Kidney (tissue), 14 donors: ENCODE data around the gene LCA5. TPM values are rescaled to one million over a fixed set of nuclear protein-coding genes. Genes with fewer than 3 reads are reported as not detected.

Experiments
- DNase-seq, 5 donors: peaks; one replicate each; pipeline ENCODE4 v3.0.0-alpha.2; 2013 to 2020
- FAIRE-seq: peaks from 2 replicates; lab custom pipeline; 2012; peaks lifted over from hg19 to GRCh38; lab: Jason Lieb, UNC
- H3K27ac ChIP-seq, 2 donors: one replicate each; pipeline ENCODE4 v1.7.0; 2013; ENCODE audit warnings: low read depth in 2 of 2, low read length in 2 of 2, inconsistent platforms in 1 of 2
- H3K27me3 ChIP-seq: one replicate; pipeline ENCODE4 v1.7.1; 2013; ENCODE audit warnings: low read length, inconsistent platforms; ENCODE audit not compliant: control insufficient read depth, insufficient read depth
- H3K36me3 ChIP-seq, 3 donors: one replicate each; pipeline versions ENCODE4 v1.7.0 to v1.7.1; 2013; ENCODE audit warnings: low read length in 3 of 3, control low read depth in 1 of 3, inconsistent platforms in 1 of 3; ENCODE audit not compliant: insufficient read depth in 3 of 3, control insufficient read depth in 2 of 3
- H3K4me1 ChIP-seq, 3 donors: one replicate each; pipeline versions ENCODE4 v1.7.0 to v1.7.1; 2013; ENCODE audit warnings: low read length in 3 of 3, inconsistent platforms in 1 of 3, low read depth in 1 of 3; ENCODE audit not compliant: control insufficient read depth in 2 of 3, insufficient read depth in 2 of 3
- H3K4me3 ChIP-seq, 3 donors: one replicate each; pipeline versions ENCODE4 v1.7.0 to v1.8.1; 2013; ENCODE audit warnings: low read length in 3 of 3, control low read depth in 1 of 3, inconsistent platforms in 1 of 3
- H3K9ac ChIP-seq, 3 donors: one replicate each; pipeline versions ENCODE4 v1.7.0 to v1.7.1; 2013; ENCODE audit warnings: low read length in 3 of 3, control low read depth in 1 of 3, inconsistent platforms in 1 of 3
- H3K9me3 ChIP-seq, 3 donors: one replicate each; pipeline versions ENCODE4 v1.7.0 to v1.7.1; 2013; ENCODE audit warnings: low read length in 3 of 3, control low read depth in 1 of 3, inconsistent platforms in 1 of 3; ENCODE audit not compliant: control insufficient read depth in 2 of 3, insufficient read depth in 1 of 3
- CTCF ChIP-seq: IDR thresholded peaks from 3 replicates; pipeline ENCODE4 v1.5.1; 2012; ENCODE audit warnings: mild to moderate bottlenecking, moderate library complexity, borderline replicate concordance; ENCODE audit not compliant: insufficient read depth; ENCODE audit errors: extremely low read depth
- intact Hi-C: fragments of 100-400 bp; cut with DNase I; formaldehyde crosslinking; loops from one replicate; pipeline ENCODE4 v1.11.1; 2022
- polyA plus RNA-seq: library from polyadenylated mRNA; stranded (reverse); fragments of 350-450 nt; fragmentation: Illumina TruSeq; extraction: RNeasy Lipid Tissue Mini Kit (QIAGEN cat#74804); gene quantifications from one replicate; pipeline ENCODE4 v1.2.3, GENCODE V29; 2014; ENCODE audit warnings: low read depth, low replicate concordance; ENCODE audit not compliant: insufficient read depth
- total RNA-seq: library from RNA; stranded (reverse); fragmentation: NEBNext Ultra II Directional; extraction: Animal tissue kit (Norgen Biotek cat#: 25700); gene quantifications from one replicate; pipeline ENCODE4 v1.2.1, GENCODE V29; 2021
- donor health status: control.
- donor health status: control.
- donor health status: control.
- donor health status: control.
- donor health status: control.
- donor health status: DM: yes; HTN: yes; CAD: no.
- donor health status: Normal renal cell carcinoma (clear cell type).

The LCA5 gene
- total and polyA plus RNA-seq, 2 donors from 2014 or later = 2.0 to 4.8 TPM

DNA sequence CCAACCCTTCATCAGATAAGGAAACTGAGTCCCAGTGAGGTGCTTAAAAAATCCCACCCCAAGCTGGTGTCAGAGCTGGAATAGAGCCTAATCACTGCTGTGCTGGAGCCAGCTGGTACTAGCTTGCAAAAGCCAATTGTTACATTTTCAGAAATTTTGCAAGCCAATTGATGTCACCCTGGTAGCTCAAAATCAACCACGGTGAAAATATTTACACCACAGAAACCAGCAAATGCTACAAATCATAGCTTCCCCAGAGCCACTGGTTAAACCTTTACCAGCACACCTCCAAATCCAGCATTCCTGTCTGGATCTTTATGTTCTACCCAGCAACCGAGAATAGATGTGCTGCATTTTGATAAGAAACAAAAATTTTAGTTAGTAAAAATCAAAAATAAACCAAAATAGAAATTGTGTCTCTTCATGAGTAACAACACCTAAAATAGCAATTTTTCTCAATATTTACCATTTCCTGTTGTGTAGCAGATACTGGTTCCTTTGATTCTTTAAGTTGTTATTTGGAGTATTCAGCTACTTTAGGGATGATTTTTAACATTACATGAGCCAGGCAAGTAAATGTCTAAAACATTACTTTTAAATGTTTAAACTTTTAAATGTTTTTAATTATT is 7.2 kb upstream of the LCA5 start:
- no peak for TF ChIP-seq CTCF
- FAIRE-seq (no peak), DNase-seq (peak in 1 of 5 donors; percentile 20)
- intact Hi-C loops = no loop called here
- Histone ChIP-seq H3K9me3 (no peaks in the 10 kb centered on the region), H3K27ac (peak overlapping the region; percentile 26 to 74), H3K4me1 (peaks cover 6 to 19% (median 8%) of the 10 kb centered on the region in 3 donors), H3K9ac (peak overlapping the region; percentile 25 to 48 (median 48)), H3K36me3 (no peaks in the 10 kb centered on the region), H3K27me3 (no peaks in the 10 kb centered on the region), H3K4me3 (peak overlapping the region; percentile 45 to 57 (median 50))

GRCh38 chr6:79543886-79544285 is 6.7 kb upstream of the LCA5 start:
- FAIRE-seq = no peak
- no peak for TF ChIP-seq CTCF
- Histone ChIP-seq H3K4me1 (peaks cover 6 to 19% (median 8%) of the 10 kb centered on the region in 3 donors), H3K27me3 (no peaks in the 10 kb centered on the region), H3K27ac (peak overlapping the region; percentile 26 to 74), H3K9ac (peak overlapping the region in 1 of 3 donors; percentile 48), H3K4me3 (no peak overlapping the region), H3K9me3 (no peaks in the 10 kb centered on the region), H3K36me3 (no peaks in the 10 kb centered on the region)
- no peak for DNase-seq
- intact Hi-C loops = no loop called here

- Histone ChIP-seq H3K4me3 (no peak overlapping the region), H3K9ac (no peak overlapping the region), H3K4me1 (peaks cover 8 to 19% (median 9%) of the 10 kb centered on the region in 3 donors), H3K27ac (no peak overlapping the region), H3K27me3 (no peaks in the 10 kb centered on the region), H3K36me3 (no peaks in the 10 kb centered on the region), H3K9me3 (no peaks in the 10 kb centered on the region)
- intact Hi-C loops = no loop called here
- TF ChIP-seq CTCF = no peak
- DNase-seq (no peak), FAIRE-seq (no peak)
Observed at GRCh38 chr6:79543411-79543810, 6.2 kb upstream of the LCA5 start.
